OCI-M2 (cell line): ENCODE results near the gene NAGA.

Experiments used
- DNase-seq: peaks from one replicate; lab custom pipeline; 2025; ENCODE audit not compliant: unreplicated experiment; lab: John Stamatoyannopoulos, UW

NAGA gene

GRCh38 chr22:42050641-42051180 lies 19.9 kb downstream of the NAGA start:
- DNase-seq = no peak

- DNase-seq = no peak
These were observed 28.8 kb downstream of the NAGA start for GRCh38 chr22:42041784-42042183.

- DNase-seq = no peak
These were observed 31.3 kb downstream of the NAGA start for GRCh38 chr22:42039271-42039670.

- DNase-seq = no peak
These were observed 35.4 kb downstream of the NAGA start for GRCh38 chr22:42035256-42035655.

GRCh38 chr22:42033263-42034181 lies 37.1 kb downstream of the NAGA start:
- DNase-seq = no peak

GRCh38 chr22:42026705-42027104 lies 43.9 kb downstream of the NAGA start:
- no peak for DNase-seq

- DNase-seq = no peak
These were observed 45.2 kb downstream of the NAGA start for GRCh38 chr22:42025421-42025820.

- no peak for DNase-seq
These were observed 48.3 kb downstream of the NAGA start for GRCh38 chr22:42022162-42022847.

GRCh38 chr22:42021571-42021970 lies 49.0 kb downstream of the NAGA start:
- DNase-seq = no peak

GRCh38 chr22:42018224-42018623 lies 52.4 kb downstream of the NAGA start:
- no peak for DNase-seq

GRCh38 chr22:42016111-42016510 lies 54.5 kb downstream of the NAGA start:
- no peak for DNase-seq

- no peak for DNase-seq
These were observed 57.2 kb downstream of the NAGA start for GRCh38 chr22:42013385-42013784.

- no peak for DNase-seq
These were observed 59.8 kb downstream of the NAGA start for GRCh38 chr22:42010778-42011177.
